ENCODE measurements around the gene PITPNM1.

DNA sequence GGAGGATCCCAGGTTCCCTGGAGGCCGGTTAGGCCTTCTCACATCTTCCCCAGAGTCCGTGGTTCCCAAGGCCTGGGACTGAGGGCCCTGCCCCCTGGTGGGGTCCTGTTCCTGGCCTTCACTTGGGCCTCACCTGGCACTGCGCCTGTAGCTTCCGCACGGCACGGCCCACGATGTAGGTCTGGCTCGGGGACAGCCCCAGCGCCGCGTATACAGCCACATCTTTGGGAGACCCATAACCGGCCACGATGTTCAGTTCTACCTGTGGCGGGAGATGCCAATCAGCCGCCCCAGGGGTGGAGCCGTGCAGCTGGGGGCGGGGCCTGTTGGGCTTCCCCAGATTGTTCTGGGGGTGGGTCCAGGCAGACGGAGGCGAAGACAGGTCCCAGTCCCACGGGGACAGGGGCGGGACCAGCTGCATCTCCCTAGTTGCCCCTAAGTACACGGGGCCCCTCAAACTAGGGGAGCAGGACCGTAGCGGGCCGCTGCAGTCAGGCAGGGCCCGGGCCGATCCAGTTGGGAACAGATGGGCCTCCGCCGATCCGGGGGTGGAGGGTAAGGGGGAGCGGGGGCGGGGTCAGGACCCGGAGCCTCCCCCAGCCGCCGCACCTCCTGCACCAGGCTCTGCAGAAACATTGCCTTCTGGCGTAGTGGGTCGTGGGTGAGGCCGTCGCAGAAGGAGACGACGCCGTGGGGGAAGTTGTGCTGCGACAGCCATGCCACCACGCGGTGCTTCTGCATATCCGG lies 12.2 kb downstream of the PITPNM1 start:
- no peak for TF ChIP-seq YY1 (IDR thresholded peaks at IDR 0.05; ENCODE audit: insufficient read depth, insufficient read length)
- TF ChIP-seq ZNF274 (IDR thresholded peaks at IDR 0.05; ENCODE audit: low read depth, low read length) = no peak
- TF ChIP-seq SUZ12 (IDR thresholded peaks at IDR 0.05; ENCODE audit: extremely low read depth, insufficient read depth, insufficient read length) = no peak

All from NT2/D1 (cell line).